Duodenal mucosa (tissue), 2 donors: ENCODE results near the gene KCNIP4.

Source experiments
- H3K27ac ChIP-seq: one replicate; pipeline ENCODE4 v1.7.0; 2013; ENCODE audit warnings: low read depth, low read length
- H3K27me3 ChIP-seq, 2 donors: one replicate each; pipeline ENCODE4 v1.7.0; 2013; ENCODE audit warnings: low read length in 2 of 2, control low read depth in 1 of 2; ENCODE audit not compliant: insufficient read depth in 2 of 2, control insufficient read depth in 1 of 2
- H3K36me3 ChIP-seq, 2 donors: one replicate each; pipeline ENCODE4 v1.7.0; 2013; ENCODE audit warnings: low read length in 2 of 2, control low read depth in 1 of 2; ENCODE audit not compliant: insufficient read depth in 2 of 2, control insufficient read depth in 1 of 2
- H3K4me1 ChIP-seq, 2 donors: one replicate each; pipeline ENCODE4 v1.7.0; 2013; ENCODE audit warnings: low read length in 2 of 2, control low read depth in 1 of 2; ENCODE audit not compliant: insufficient read depth in 2 of 2, control insufficient read depth in 1 of 2
- H3K4me3 ChIP-seq, 2 donors: one replicate each; pipeline ENCODE4 v1.7.0; 2013; ENCODE audit warnings: low read length in 2 of 2, low read depth in 1 of 2
- H3K9ac ChIP-seq, 2 donors: one replicate each; pipeline ENCODE4 v1.7.0; 2013; ENCODE audit warnings: low read length in 2 of 2, low read depth in 1 of 2
- H3K9me3 ChIP-seq, 2 donors: one replicate each; pipeline ENCODE4 v1.7.0; 2013; ENCODE audit warnings: low read length in 2 of 2, control low read depth in 1 of 2; ENCODE audit not compliant: control insufficient read depth in 1 of 2

KCNIP4 gene

DNA sequence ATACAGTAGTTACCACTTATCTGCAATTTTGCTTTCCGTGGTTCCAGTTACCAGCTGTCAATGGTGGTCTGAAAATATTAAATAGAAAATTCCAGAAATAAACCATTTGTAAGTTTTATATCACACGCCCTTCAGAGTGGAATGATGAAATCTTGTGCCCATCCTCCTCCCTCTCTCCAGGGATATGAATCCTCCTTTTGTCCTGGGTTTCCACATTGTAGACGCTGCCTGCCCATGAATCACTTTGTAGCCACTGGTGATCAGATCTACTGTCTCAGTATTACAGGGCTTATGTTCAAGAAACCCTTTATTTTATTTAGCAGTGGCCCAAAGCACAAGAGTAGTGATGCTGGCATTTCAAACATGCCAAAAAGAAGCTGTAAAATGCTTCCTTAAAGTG lies 198.6 kb downstream of the KCNIP4 start:
- H3K4me1 ChIP-seq = no peaks in the 10 kb centered on the region

DNA sequence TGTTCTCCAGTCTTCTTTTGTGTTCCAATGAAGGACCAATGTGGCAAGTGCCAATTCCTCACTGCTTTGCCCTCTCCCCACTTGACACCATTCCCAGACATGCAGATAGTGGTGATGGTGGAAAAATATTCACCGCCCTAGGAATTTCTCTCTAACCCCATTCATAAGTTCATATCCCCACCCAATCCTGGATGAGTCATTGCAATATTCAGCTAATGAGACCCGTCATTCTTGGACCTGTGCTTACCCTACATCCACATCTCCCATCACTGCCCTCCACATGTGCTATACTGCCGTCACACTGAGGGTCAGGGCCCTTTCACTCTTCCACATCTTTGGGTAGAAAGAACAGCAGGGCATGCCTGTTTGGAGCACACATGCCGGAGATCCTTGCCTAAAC lies 199.2 kb downstream of the KCNIP4 start:
- Histone ChIP-seq H3K9ac (no peak overlapping the region), H3K9me3 (no peaks in the 10 kb centered on the region), H3K4me3 (no peak overlapping the region), H3K27me3 (no peaks in the 10 kb centered on the region), H3K36me3 (no peaks in the 10 kb centered on the region), H3K27ac (no peak overlapping the region), H3K4me1 (no peaks in the 10 kb centered on the region)

More for the DNA sequence above, 198.6 kb downstream of the KCNIP4 start:
- Histone ChIP-seq H3K4me3 (no peak overlapping the region), H3K27ac (no peak overlapping the region), H3K9me3 (no peaks in the 10 kb centered on the region), H3K27me3 (no peaks in the 10 kb centered on the region), H3K9ac (no peak overlapping the region), H3K36me3 (no peaks in the 10 kb centered on the region)

DNA sequence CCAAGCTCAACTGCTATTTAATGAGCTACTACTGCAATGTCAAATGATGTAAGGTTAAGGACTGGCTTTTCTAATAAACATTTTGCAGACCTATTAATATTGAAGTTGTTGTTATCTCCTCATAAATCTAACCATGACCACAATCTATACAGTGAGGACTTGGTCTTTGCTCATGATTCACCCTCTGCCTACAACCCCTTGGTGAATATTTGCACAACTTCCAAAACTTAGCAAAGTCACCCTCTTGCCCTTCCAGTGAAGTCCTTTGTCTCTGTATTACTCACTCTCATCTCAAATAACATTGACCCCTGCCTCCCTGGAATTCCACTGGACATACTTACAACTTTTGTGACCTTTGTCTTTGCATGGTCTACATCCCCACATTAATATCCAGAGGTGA lies 204.5 kb downstream of the KCNIP4 start:
- no peak overlapping the region for H3K4me3 ChIP-seq
- no peaks in the 10 kb centered on the region for H3K36me3 ChIP-seq
- H3K9ac ChIP-seq = no peak overlapping the region
- no peak overlapping the region for H3K27ac ChIP-seq
- H3K9me3 ChIP-seq = no peaks in the 10 kb centered on the region
- no peaks in the 10 kb centered on the region for H3K27me3 ChIP-seq
- H3K4me1 ChIP-seq = no peaks in the 10 kb centered on the region

DNA sequence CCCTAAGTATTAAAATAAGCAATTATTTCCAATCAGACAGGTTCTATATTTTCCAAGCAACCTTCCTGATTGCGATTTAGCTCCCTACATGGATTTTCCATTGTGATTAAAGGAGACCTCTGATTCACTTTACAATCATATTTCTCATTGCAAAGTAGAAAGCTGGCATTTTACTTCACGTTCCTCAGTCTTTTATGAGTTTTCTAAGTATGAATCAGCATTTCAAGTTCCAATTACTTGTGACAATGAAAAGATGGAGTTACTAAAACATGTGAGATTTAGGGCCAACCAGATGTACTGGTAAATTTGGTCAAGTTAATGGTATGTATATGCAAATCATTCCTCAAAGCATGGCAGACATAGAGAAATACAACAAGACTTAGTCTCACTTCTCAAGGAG lies 206.2 kb downstream of the KCNIP4 start:
- H3K27me3 ChIP-seq = no peaks in the 10 kb centered on the region

DNA sequence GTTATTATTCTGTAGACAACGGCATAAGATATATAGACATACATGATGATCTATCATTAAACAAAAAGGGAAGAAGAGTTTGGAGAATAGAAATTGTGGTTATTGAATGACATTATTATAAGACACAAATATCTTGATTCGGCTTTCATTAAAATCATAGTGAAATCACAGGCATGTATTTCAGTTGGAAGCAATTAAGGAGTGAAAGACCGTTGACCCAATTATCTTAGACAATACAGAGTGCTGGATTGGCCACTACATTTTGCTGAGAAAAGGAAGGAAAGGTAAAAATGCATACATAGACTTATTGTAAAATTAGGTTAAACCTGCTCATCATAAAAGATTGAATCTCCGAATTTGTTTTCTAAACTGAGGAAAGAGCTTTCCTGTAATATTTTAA lies 209.8 kb downstream of the KCNIP4 start:
- no peaks in the 10 kb centered on the region for H3K27me3 ChIP-seq
- no peaks in the 10 kb centered on the region for H3K36me3 ChIP-seq
- H3K4me3 ChIP-seq = no peak overlapping the region
- H3K9me3 ChIP-seq = no peaks in the 10 kb centered on the region
- no peak overlapping the region for H3K9ac ChIP-seq
- H3K4me1 ChIP-seq = no peaks in the 10 kb centered on the region
- H3K27ac ChIP-seq = no peak overlapping the region

More for the DNA sequence above, 206.2 kb downstream of the KCNIP4 start:
- H3K9ac ChIP-seq = no peak overlapping the region
- H3K36me3 ChIP-seq = no peaks in the 10 kb centered on the region
- H3K4me1 ChIP-seq = no peaks in the 10 kb centered on the region
- no peaks in the 10 kb centered on the region for H3K9me3 ChIP-seq
- H3K4me3 ChIP-seq = no peak overlapping the region
- H3K27ac ChIP-seq = no peak overlapping the region

DNA sequence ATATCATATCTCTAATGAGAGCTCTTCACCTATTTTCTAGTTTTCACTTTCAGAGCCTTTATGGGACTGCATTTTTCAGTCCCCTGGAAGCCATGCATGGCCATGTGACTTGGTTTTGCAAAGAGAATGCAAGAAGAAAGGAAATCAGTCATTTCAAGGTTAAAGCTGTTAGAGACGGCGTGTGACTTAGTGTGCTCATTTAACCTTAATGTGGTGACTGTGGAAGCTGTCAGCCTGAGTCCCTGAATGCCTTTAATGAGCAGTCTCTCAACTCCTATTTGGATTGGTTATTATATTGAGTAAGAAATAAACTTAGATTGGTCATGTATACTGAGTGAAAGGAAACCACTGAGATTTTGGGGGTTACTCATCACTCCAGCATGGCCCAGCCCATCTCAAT lies 212.7 kb downstream of the KCNIP4 start:
- no peaks in the 10 kb centered on the region for H3K9me3 ChIP-seq
- H3K9ac ChIP-seq = no peak overlapping the region
- no peaks in the 10 kb centered on the region for H3K27me3 ChIP-seq

DNA sequence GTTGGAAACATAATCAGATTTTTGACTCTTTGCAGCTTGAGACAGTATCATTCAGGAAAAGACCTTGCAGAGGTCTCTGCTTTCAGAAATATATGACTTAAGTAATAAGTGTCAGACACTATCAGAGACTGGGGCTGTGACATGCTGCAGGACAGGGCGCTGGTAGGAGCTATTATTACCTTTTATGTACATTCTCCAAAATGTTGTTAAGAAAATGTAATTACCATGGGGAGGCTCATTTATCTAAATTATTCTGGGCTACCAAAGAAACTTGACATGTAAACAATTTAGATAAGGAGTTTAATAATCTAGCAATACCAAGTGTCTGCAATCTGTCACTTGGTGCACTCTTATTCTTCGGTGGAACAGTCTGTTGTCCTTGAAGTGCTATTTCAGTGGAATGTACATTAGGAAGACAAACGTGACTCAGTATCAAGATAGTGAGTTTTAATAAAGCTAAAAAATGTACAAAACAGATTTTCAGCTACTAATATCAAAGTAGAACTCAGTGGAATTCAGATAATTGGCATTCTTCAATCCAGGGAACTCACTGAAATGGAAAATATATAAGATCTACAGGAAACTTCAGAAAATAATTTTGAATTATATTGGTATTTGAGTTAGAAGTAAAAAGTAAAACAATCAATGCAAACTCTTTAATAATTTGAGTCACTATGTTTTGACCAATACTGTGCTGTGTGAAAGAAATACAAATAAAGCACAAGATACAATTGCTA lies 214.5 kb downstream of the KCNIP4 start:
- H3K9ac ChIP-seq = no peak overlapping the region
- no peak overlapping the region for H3K27ac ChIP-seq
- H3K4me3 ChIP-seq = no peak overlapping the region
- no peaks in the 10 kb centered on the region for H3K9me3 ChIP-seq
- H3K4me1 ChIP-seq = no peaks in the 10 kb centered on the region
- H3K36me3 ChIP-seq = no peaks in the 10 kb centered on the region
- H3K27me3 ChIP-seq = no peaks in the 10 kb centered on the region

More for the DNA sequence above, 212.7 kb downstream of the KCNIP4 start:
- Histone ChIP-seq H3K4me3 (no peak overlapping the region), H3K4me1 (no peaks in the 10 kb centered on the region), H3K27ac (no peak overlapping the region), H3K36me3 (no peaks in the 10 kb centered on the region)

DNA sequence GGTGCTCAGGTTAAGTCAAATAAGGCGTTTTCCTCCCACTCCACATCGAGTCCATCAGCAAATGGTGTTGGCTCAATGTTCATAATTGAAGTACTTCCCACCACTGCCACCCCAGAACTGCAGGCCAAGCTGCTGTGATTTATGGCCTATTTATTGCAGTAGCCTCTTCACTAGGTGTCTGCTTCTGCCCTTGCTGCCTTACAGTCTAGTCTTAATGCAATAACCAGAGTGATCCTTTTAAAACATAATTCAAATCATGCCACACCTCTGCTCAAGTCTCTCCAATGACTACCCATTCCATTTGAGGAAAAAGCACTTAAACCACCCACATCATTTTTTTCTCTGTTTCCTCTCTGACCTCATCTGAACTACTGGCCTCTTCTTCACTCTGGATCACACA lies 220.3 kb downstream of the KCNIP4 start:
- Histone ChIP-seq H3K9ac (no peak overlapping the region), H3K4me3 (no peak overlapping the region), H3K4me1 (no peaks in the 10 kb centered on the region), H3K27ac (no peak overlapping the region), H3K9me3 (no peaks in the 10 kb centered on the region), H3K36me3 (no peaks in the 10 kb centered on the region), H3K27me3 (no peaks in the 10 kb centered on the region)

DNA sequence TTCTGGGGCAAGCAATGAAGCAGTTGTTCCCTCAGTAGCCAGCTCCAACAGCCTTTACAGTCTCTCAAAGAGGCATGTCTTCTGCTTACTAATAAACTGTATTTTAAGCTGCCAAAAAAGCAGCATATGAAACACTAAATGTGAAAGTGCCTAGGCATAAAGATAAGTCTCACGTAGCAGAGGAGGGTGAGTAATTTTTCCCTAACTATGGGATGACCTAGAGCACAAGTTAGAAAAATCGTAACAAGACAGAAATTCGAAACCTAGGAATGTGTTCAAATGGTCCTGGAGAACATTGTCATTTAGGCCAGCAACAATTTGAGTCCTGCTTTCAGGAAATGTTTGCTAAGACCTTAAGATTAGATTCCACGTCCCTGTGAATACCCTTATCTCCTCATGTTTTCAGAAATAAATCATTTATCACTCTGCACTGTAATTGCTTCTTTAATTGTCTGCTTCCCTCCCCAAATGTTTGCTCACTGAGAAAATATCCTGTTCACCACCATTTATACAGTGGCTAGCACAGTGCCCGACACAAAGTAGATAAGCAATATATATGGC lies 222.2 kb downstream of the KCNIP4 start:
- Histone ChIP-seq H3K4me1 (no peaks in the 10 kb centered on the region), H3K9ac (no peak overlapping the region), H3K4me3 (no peak overlapping the region), H3K27ac (no peak overlapping the region), H3K36me3 (no peaks in the 10 kb centered on the region), H3K9me3 (no peaks in the 10 kb centered on the region), H3K27me3 (no peaks in the 10 kb centered on the region)

DNA sequence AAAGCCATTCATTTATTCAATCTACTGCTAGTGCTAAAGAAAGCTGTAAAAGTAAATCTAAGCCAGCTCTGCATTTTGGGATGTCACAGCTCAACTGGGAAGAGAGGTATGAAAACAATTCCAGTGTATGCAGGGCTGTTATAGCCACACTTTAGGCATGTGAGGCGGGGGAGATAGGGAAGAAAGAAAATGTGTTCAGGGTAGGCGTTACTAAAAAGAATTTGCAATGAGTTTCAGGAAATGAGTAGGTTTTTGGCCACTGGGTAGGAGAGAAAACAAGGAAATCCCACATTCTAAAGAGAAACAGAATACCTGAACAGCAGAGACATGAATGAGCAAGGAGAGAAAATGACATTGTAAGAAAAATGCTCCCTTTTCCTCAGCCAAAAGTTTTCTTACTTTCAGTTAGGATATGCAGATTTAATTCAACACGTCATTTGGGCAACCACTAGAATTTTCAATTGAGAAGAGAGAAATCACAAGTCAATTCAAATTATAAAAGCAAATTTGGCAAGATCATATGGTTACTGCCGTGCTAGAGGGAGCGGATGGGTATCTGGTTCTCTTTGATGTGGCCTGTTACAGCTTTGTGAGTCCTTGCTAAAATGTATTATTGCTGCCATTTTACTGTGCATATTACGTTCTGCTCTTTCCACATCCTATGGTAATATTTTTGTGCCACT lies 226.3 kb downstream of the KCNIP4 start:
- H3K36me3 ChIP-seq = no peaks in the 10 kb centered on the region
- H3K9me3 ChIP-seq = no peaks in the 10 kb centered on the region
- H3K27me3 ChIP-seq = no peaks in the 10 kb centered on the region
- no peaks in the 10 kb centered on the region for H3K4me1 ChIP-seq
- no peak overlapping the region for H3K9ac ChIP-seq
- H3K27ac ChIP-seq = no peak overlapping the region
- H3K4me3 ChIP-seq = no peak overlapping the region
